Skeletal muscle tissue (tissue), 4 donors: ENCODE results near the gene GFI1B. TPM values are rescaled to one million over a fixed set of nuclear protein-coding genes. Genes with fewer than 3 reads are reported as not detected.

ENCODE experiments used
- H3K27ac ChIP-seq: one replicate; pipeline ENCODE4 v1.7.0; 2013; ENCODE audit warnings: mild to moderate bottlenecking, low read depth, low read length, inconsistent platforms
- H3K27me3 ChIP-seq, 3 donors: one replicate each; pipeline ENCODE4 v1.7.0; 2013; ENCODE audit warnings: low read length in 3 of 3; ENCODE audit not compliant: control insufficient read depth in 3 of 3, insufficient read depth in 3 of 3
- H3K36me3 ChIP-seq, 3 donors: one replicate each; pipeline ENCODE4 v1.7.0; 2013; ENCODE audit warnings: low read length in 3 of 3; ENCODE audit not compliant: control insufficient read depth in 3 of 3, insufficient read depth in 3 of 3
- H3K4me1 ChIP-seq, 3 donors: one replicate each; pipeline ENCODE4 v1.7.0; 2013; ENCODE audit warnings: low read length in 3 of 3, mild to moderate bottlenecking in 3 of 3; ENCODE audit not compliant: control insufficient read depth in 3 of 3, insufficient read depth in 3 of 3
- H3K4me3 ChIP-seq, 3 donors: one replicate each; pipeline ENCODE4 v1.7.0; 2013; ENCODE audit warnings: low read length in 3 of 3
- H3K9ac ChIP-seq, 3 donors: one replicate each; pipeline ENCODE4 v1.7.0; 2013; ENCODE audit warnings: low read length in 3 of 3, mild to moderate bottlenecking in 3 of 3, moderate library complexity in 2 of 3, low read depth in 1 of 3
- H3K9me3 ChIP-seq, 3 donors: one replicate each; pipeline ENCODE4 v1.7.0; 2013; ENCODE audit warnings: low read length in 3 of 3; ENCODE audit not compliant: control insufficient read depth in 3 of 3
- total RNA-seq: library from RNA; depleted of rRNA; stranded (reverse); fragments of >200 nt; gene quantifications from one replicate; pipeline ENCODE4 v1.2.3, GENCODE V29; 2014
- donor health status: Osteomylitis.

The GFI1B gene
- total RNA-seq, 1 donor from 2014 or later = 1.0 TPM

GRCh38 chr9:132980157-132980556, 1.7 kb downstream of the GFI1B start:
- no peaks in the 10 kb centered on the region for H3K9me3 ChIP-seq
- peaks cover 0 to 3% (median 0%) of the 10 kb centered on the region in 3 donors for H3K4me1 ChIP-seq
- peaks cover 33 to 40% (median 36%) of the 10 kb centered on the region in 3 donors for H3K27me3 ChIP-seq
- H3K27ac ChIP-seq = no peak overlapping the region
- H3K4me3 ChIP-seq = no peak overlapping the region
- H3K9ac ChIP-seq = no peak overlapping the region
- no peaks in the 10 kb centered on the region for H3K36me3 ChIP-seq

- Histone ChIP-seq H3K36me3 (no peaks in the 10 kb centered on the region), H3K4me3 (no peak overlapping the region), H3K4me1 (peaks cover 11 to 14% (median 12%) of the 10 kb centered on the region in 3 donors), H3K9me3 (no peaks in the 10 kb centered on the region), H3K9ac (no peak overlapping the region), H3K27ac (no peak overlapping the region), H3K27me3 (peaks cover 30 to 47% (median 34%) of the 10 kb centered on the region in 3 donors)
Measured at GRCh38 chr9:132982458-132982857, 4.0 kb downstream of the GFI1B start.

- Histone ChIP-seq H3K4me1 (peaks cover 11 to 14% (median 12%) of the 10 kb centered on the region in 3 donors), H3K27me3 (peaks cover 29 to 46% (median 31%) of the 10 kb centered on the region in 3 donors), H3K27ac (no peak overlapping the region), H3K9ac (no peak overlapping the region), H3K4me3 (no peak overlapping the region), H3K9me3 (no peaks in the 10 kb centered on the region), H3K36me3 (no peaks in the 10 kb centered on the region)
Measured at GRCh38 chr9:132983491-132984201, 5.2 kb downstream of the GFI1B start.

GRCh38 chr9:132984202-132985070, 5.9 kb downstream of the GFI1B start:
- Histone ChIP-seq H3K27ac (no peak overlapping the region), H3K4me3 (no peak overlapping the region), H3K4me1 (peaks cover 11 to 14% (median 11%) of the 10 kb centered on the region in 3 donors), H3K9ac (no peak overlapping the region), H3K36me3 (no peaks in the 10 kb centered on the region), H3K27me3 (peaks cover 23 to 42% (median 30%) of the 10 kb centered on the region in 3 donors), H3K9me3 (no peaks in the 10 kb centered on the region)

GRCh38 chr9:132985071-132985350, 6.5 kb downstream of the GFI1B start:
- no peaks in the 10 kb centered on the region for H3K36me3 ChIP-seq
- H3K4me3 ChIP-seq = no peak overlapping the region
- H3K9ac ChIP-seq = no peak overlapping the region
- H3K4me1 ChIP-seq = peaks cover 9 to 14% (median 11%) of the 10 kb centered on the region in 3 donors
- peaks cover 18 to 41% (median 25%) of the 10 kb centered on the region in 3 donors for H3K27me3 ChIP-seq
- no peaks in the 10 kb centered on the region for H3K9me3 ChIP-seq
- no peak overlapping the region for H3K27ac ChIP-seq

GRCh38 chr9:132985489-132985888, 7.0 kb downstream of the GFI1B start:
- no peak overlapping the region for H3K27ac ChIP-seq
- no peaks in the 10 kb centered on the region for H3K9me3 ChIP-seq
- peaks cover 9 to 14% (median 11%) of the 10 kb centered on the region in 3 donors for H3K4me1 ChIP-seq
- H3K9ac ChIP-seq = no peak overlapping the region
- H3K27me3 ChIP-seq = peaks cover 18 to 41% (median 27%) of the 10 kb centered on the region in 3 donors
- H3K36me3 ChIP-seq = no peaks in the 10 kb centered on the region
- no peak overlapping the region for H3K4me3 ChIP-seq

- H3K9me3 ChIP-seq = no peaks in the 10 kb centered on the region
- H3K27me3 ChIP-seq = peaks cover 22 to 44% (median 33%) of the 10 kb centered on the region in 3 donors
- H3K27ac ChIP-seq = no peak overlapping the region
- H3K9ac ChIP-seq = no peak overlapping the region
- H3K4me1 ChIP-seq = peaks cover 9 to 14% (median 11%) of the 10 kb centered on the region in 3 donors
- H3K4me3 ChIP-seq = no peak overlapping the region
- H3K36me3 ChIP-seq = no peaks in the 10 kb centered on the region
Measured at GRCh38 chr9:132986114-132986513, 7.6 kb downstream of the GFI1B start.

GRCh38 chr9:132986640-132987620, 8.4 kb downstream of the GFI1B start:
- Histone ChIP-seq H3K27me3 (peaks cover 30 to 51% (median 38%) of the 10 kb centered on the region in 3 donors), H3K27ac (no peak overlapping the region), H3K4me3 (no peak overlapping the region), H3K36me3 (no peaks in the 10 kb centered on the region), H3K9ac (no peak overlapping the region), H3K4me1 (peaks cover 9 to 14% (median 11%) of the 10 kb centered on the region in 3 donors), H3K9me3 (no peaks in the 10 kb centered on the region)

GRCh38 chr9:132988244-132989013, 9.9 kb downstream of the GFI1B start:
- H3K4me1 ChIP-seq = peaks cover 9 to 14% (median 11%) of the 10 kb centered on the region in 3 donors
- no peak overlapping the region for H3K9ac ChIP-seq
- no peak overlapping the region for H3K4me3 ChIP-seq
- H3K9me3 ChIP-seq = no peaks in the 10 kb centered on the region
- H3K27ac ChIP-seq = no peak overlapping the region
- H3K27me3 ChIP-seq = peaks cover 39 to 64% (median 49%) of the 10 kb centered on the region in 3 donors
- H3K36me3 ChIP-seq = no peaks in the 10 kb centered on the region
